HepG2 (cell line): ENCODE data around the gene MALT1. TPM values are rescaled to one million over a fixed set of nuclear protein-coding genes. Genes with fewer than 3 reads are reported as not detected.

Experiments
- ATAC-seq: fragments of 200-7000 bp; cut with Tn5 transposase; 3 replicates; pipeline ENCODE4 v1.9.1; 2020; ENCODE audit warnings: mild to moderate bottlenecking, moderate library complexity
- BruUV-seq: library from RNA; stranded (reverse); fragments of 400-500 nt; replicated peaks from 2 replicates; lab custom pipeline; 2021; lab: Mats Ljungman, UMichigan
- CTCF ChIA-PET: fragments of 300-600 bp; formaldehyde crosslinking; extraction: SDS; loops from one replicate; lab custom pipeline; 2021; ENCODE audit warnings: low total read pairs, inconsistent platforms, low intra/inter-chr PET ratio; lab: Yijun Ruan, JAX
- POLR2A ChIA-PET: fragments of 350-600 bp; sonication (Branson Sonifier 250); formaldehyde crosslinking; loops from one replicate; lab custom pipeline; 2020; ENCODE audit warnings: antibody characterized with exemption, inconsistent platforms; lab: Yijun Ruan, JAX
- DNase-seq: peaks from one replicate; pipeline ENCODE4 v3.0.0-alpha.2; 2015; ENCODE audit warnings: low spot score
- FAIRE-seq: peaks from 3 replicates; lab custom pipeline; 2011; peaks lifted over from hg19 to GRCh38; lab: Jason Lieb, UNC
- H2AFZ ChIP-seq: one replicate; pipeline ENCODE4 v1.6.1; 2011; ENCODE audit warnings: low read length, inconsistent platforms
- H3K27ac ChIP-seq: fragments of 300-600 bp; 3 replicates; pipeline ENCODE4 v1.8.0; 2011; ENCODE audit warnings: mixed run types, mild to moderate bottlenecking, mixed read lengths, low read length, inconsistent platforms; ENCODE audit not compliant: insufficient read depth; ENCODE audit errors: extremely low read length
- H3K27me3 ChIP-seq, 2 experiments: fragments of 200-600 bp in 1 of 2; 2 replicates in 1 of 2; 3 replicates in 1 of 2; pipeline versions ENCODE4 v1.6.0 to v1.8.0; 2011; ENCODE audit warnings: low read length in 2 of 2, mild to moderate bottlenecking in 2 of 2, moderate library complexity in 2 of 2, inconsistent platforms in 1 of 2; ENCODE audit not compliant: insufficient read depth in 2 of 2, control insufficient read depth in 1 of 2
- H3K36me3 ChIP-seq, 2 experiments: fragments of 200-600 bp in 1 of 2; replicated peaks in 1 of 2; 2 replicates in 1 of 2; 3 replicates in 1 of 2; pipeline versions ENCODE4 v1.5.1 to v1.8.0; 2011; ENCODE audit warnings: low read length in 2 of 2, inconsistent platforms in 1 of 2; ENCODE audit not compliant: insufficient read depth in 2 of 2, control insufficient read depth in 1 of 2
- H3K4me1 ChIP-seq: 2 replicates; pipeline ENCODE4 v1.5.1; 2012; ENCODE audit warnings: low read length, inconsistent platforms; ENCODE audit not compliant: insufficient read depth
- H3K4me2 ChIP-seq: 2 replicates; pipeline ENCODE4 v1.6.0; 2011; ENCODE audit warnings: low read depth, low read length, inconsistent platforms
- H3K4me3 ChIP-seq, 3 experiments: fragments of 200-600 bp in 1 of 3; sonication (generic), shearing (Covaris generic) in 1 of 3; replicated peaks in 1 of 3; 2 replicates each; pipeline ENCODE4 v1.5.1; 2011 to 2016; ENCODE audit warnings: low read length in 3 of 3, inconsistent platforms in 2 of 3, low read depth in 2 of 3, mild to moderate bottlenecking in 2 of 3, control low read depth in 1 of 3, mixed read lengths in 1 of 3; ENCODE audit not compliant: insufficient read depth in 1 of 3
- H3K79me2 ChIP-seq: one replicate; pipeline ENCODE4 v1.6.1; 2011; ENCODE audit warnings: low read length, inconsistent platforms; ENCODE audit not compliant: insufficient read depth
- H3K9ac ChIP-seq: 2 replicates; pipeline ENCODE4 v1.6.0; 2011; ENCODE audit warnings: mild to moderate bottlenecking, low read depth, low read length, inconsistent platforms; ENCODE audit not compliant: insufficient read depth
- H3K9me3 ChIP-seq: 2 replicates; pipeline ENCODE4 v1.5.1; 2012; ENCODE audit warnings: mild to moderate bottlenecking, low read length
- H4K20me1 ChIP-seq: 2 replicates; pipeline ENCODE4 v1.6.0; 2011; ENCODE audit warnings: inconsistent platforms, mild to moderate bottlenecking, low read length, moderate library complexity; ENCODE audit not compliant: insufficient read depth
- ZNF30 ChIP-seq: sonication (generic); formaldehyde crosslinking; IDR thresholded peaks from 2 replicates; pipeline ENCODE4 v1.5.0; 2020; ENCODE audit warnings: mild to moderate bottlenecking, missing genetic modification reagents
- ZNF788 ChIP-seq: sonication (generic); formaldehyde crosslinking; IDR thresholded peaks from 2 replicates; pipeline ENCODE4 v1.5.0; 2020; ENCODE audit warnings: mild to moderate bottlenecking, missing genetic modification reagents, borderline replicate concordance
- ZNF878 ChIP-seq: sonication (generic); formaldehyde crosslinking; IDR thresholded peaks from 2 replicates; pipeline ENCODE4 v1.8.1; 2023; ENCODE audit warnings: mild to moderate bottlenecking, missing genetic modification reagents, moderate library complexity
- ZSCAN22 ChIP-seq: sonication (generic); formaldehyde crosslinking; IDR thresholded peaks from 2 replicates; pipeline ENCODE4 v1.4.0; 2020; ENCODE audit warnings: mild to moderate bottlenecking, missing genetic modification reagents
- WGBS: methylation state at CpG from one replicate; pipeline ENCODE4 v1.1.6; 2017; ENCODE audit warnings: low lambda C conversion rate; 5-methylcytosine and 5-hydroxymethylcytosine counted together
- in situ Hi-C: cut with HindIII; loops from 2 replicates; pipeline ENCODE4 v1.10.0; 2017; ENCODE audit warnings: low pct_unique_long_range_greater_than_20kb; ENCODE audit not compliant: extremely low pct_ligation_motif_present
- intact Hi-C: fragments of 100-400 bp; cut with micrococcal nuclease; formaldehyde crosslinking; loops from one replicate; pipeline ENCODE4 v1.10.0; 2022; ENCODE audit not compliant: unreplicated experiment
- polyA plus RNA-seq, 8 experiments: library from polyadenylated mRNA; depleted of rRNA in 3 of 8; stranded (reverse) in 7 of 8; unstranded in 1 of 8; fragments of >200 nt; fragmentation: Illumina TruSeq in 4 of 8; extraction: Trizol in 4 of 8; gene quantifications; 2 replicates each; pipeline versions ENCODE4 v1.2.1 to v1.2.3, GENCODE V29; 2011 to 2016; ENCODE audit warnings: low read depth in 4 of 8, missing spikeins in 1 of 8, mixed read lengths in 1 of 8; ENCODE audit not compliant: insufficient read depth in 1 of 8
- total RNA-seq, 5 experiments: library from RNA; depleted of rRNA; stranded (reverse); fragments of >200 nt; fragmentation: Illumina TruSeq; extraction: Trizol; gene quantifications; 2 replicates each; pipeline ENCODE4 v1.2.3, GENCODE V29; 2016; ENCODE audit warnings: low read depth in 1 of 5
- TF ChIP-seq, protein P1 (sequence below), 2 experiments: sonication (generic) in 1 of 2; formaldehyde crosslinking in 1 of 2; IDR thresholded peaks; 2 replicates each; pipeline versions ENCODE4 v1.4.0 to v1.6.1; 2018 to 2020; ENCODE audit warnings: missing genetic modification reagents in 2 of 2, borderline replicate concordance in 1 of 2, low read depth in 1 of 2, mild to moderate bottlenecking in 1 of 2, missing biosample characterization in 1 of 2

MALT1 gene
- total and polyA plus RNA-seq, 2 of the 13 experiments (the other 11 are each of a cell fraction or from before 2014, with no cell fraction given) = 43.9 to 89.0 TPM

DNA sequence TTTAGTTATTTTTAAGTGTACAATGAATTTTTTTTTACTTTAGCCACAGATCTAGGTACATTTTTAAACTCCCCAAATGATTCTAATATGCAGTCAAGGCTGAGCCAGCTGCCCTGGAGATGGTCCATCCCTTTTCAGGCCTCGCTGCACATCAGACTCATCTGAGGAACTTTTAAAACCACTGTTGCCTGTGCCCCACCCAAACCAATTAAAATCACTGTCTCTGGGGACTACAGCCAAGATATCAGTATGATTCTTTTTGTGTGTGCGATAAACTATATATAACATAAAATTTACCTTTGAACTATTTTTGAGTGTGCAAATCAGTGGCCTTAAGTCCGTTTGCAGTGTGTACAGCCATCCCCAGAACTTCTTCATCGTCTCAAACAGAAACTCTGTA lies 9.1 kb upstream of the MALT1 start:
- no peaks in the 10 kb centered on the region for H3K9me3 ChIP-seq
- H3K79me2 ChIP-seq = no peaks in the 10 kb centered on the region
- no peak overlapping the region for H2AFZ ChIP-seq
- no peaks in the 10 kb centered on the region for H4K20me1 ChIP-seq
- no peak overlapping the region for H3K4me2 ChIP-seq
- no peak for ATAC-seq
- WGBS = 74% methylated on average over 4 of the region's 4 CpGs
- ChIA-PET CTCF (no interaction called here), POLR2A (no interaction called here)
- peaks cover 27% of the 10 kb centered on the region for H3K4me1 ChIP-seq
- H3K36me3 ChIP-seq = no peaks in the 10 kb centered on the region
- BruUV-seq = no TSS peak
- FAIRE-seq = no peak
- no peak overlapping the region for H3K9ac ChIP-seq
- no peak for TF ChIP-seq ZNF788
- TF ChIP-seq, protein P1, sequence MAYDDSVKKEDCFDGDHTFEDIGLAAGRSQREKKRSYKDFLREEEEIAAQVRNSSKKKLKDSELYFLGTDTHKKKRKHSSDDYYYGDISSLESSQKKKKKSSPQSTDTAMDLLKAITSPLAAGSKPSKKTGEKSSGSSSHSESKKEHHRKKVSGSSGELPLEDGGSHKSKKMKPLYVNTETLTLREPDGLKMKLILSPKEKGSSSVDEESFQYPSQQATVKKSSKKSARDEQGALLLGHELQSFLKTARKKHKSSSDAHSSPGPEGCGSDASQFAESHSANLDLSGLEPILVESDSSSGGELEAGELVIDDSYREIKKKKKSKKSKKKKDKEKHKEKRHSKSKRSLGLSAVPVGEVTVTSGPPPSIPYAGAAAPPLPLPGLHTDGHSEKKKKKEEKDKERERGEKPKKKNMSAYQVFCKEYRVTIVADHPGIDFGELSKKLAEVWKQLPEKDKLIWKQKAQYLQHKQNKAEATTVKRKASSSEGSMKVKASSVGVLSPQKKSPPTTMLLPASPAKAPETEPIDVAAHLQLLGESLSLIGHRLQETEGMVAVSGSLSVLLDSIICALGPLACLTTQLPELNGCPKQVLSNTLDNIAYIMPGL (CRISPR knock-in tag; IDR thresholded peaks at IDR 0.05; ENCODE audit: borderline replicate concordance in 1 of 2, low read depth in 1 of 2) = no peak
- no peak overlapping the region for H3K27ac ChIP-seq
- H3K27me3 ChIP-seq = no peaks in the 10 kb centered on the region
- intact Hi-C loops (no loop called here), in situ Hi-C loops (loop anchor here (5.0 to 25.0 kb wide), 3 partner anchors 77 to 650 kb away; no protein-coding TSS in a partner anchor)
- DNase-seq = no peak
- H3K4me3 ChIP-seq = no peak overlapping the region

GRCh38 chr18:58666176-58666575 lies 5.1 kb upstream of the MALT1 start:
- Histone ChIP-seq H4K20me1 (no peaks in the 10 kb centered on the region), H3K9ac (no peak overlapping the region), H3K4me2 (no peak overlapping the region), H3K27me3 (no peaks in the 10 kb centered on the region), H2AFZ (no peak overlapping the region), H3K27ac (no peak overlapping the region), H3K36me3 (no peaks in the 10 kb centered on the region), H3K9me3 (no peaks in the 10 kb centered on the region), H3K4me3 (no peak overlapping the region), H3K4me1 (peaks cover 47% of the 10 kb centered on the region), H3K79me2 (no peaks in the 10 kb centered on the region)
- in situ Hi-C loops = loop anchor here (10.0 to 25.0 kb wide), 2 partner anchors 81 to 654 kb away; no protein-coding TSS in a partner anchor
- POLR2A ChIA-PET = no interaction called here
- DNase-seq (no peak), FAIRE-seq (no peak), ATAC-seq (no peak)
- BruUV-seq = no TSS peak
- no peak for TF ChIP-seq ZSCAN22 (CRISPR knock-in tag)
- TF ChIP-seq ZNF30 = no peak
- no peak for TF ChIP-seq ZNF878
- intact Hi-C loops = no loop called here
- CTCF ChIA-PET = no interaction called here
- 72% methylated on average over 3 of the region's 3 CpGs for WGBS
